Measurements from ENCODE around the gene IL6.
"Not testable (repeated sequence)": the region's sequence is repeated elsewhere in the genome, so short reads cannot be mapped to it uniquely, and the experiment has no call there.

The IL6 gene

DNA sequence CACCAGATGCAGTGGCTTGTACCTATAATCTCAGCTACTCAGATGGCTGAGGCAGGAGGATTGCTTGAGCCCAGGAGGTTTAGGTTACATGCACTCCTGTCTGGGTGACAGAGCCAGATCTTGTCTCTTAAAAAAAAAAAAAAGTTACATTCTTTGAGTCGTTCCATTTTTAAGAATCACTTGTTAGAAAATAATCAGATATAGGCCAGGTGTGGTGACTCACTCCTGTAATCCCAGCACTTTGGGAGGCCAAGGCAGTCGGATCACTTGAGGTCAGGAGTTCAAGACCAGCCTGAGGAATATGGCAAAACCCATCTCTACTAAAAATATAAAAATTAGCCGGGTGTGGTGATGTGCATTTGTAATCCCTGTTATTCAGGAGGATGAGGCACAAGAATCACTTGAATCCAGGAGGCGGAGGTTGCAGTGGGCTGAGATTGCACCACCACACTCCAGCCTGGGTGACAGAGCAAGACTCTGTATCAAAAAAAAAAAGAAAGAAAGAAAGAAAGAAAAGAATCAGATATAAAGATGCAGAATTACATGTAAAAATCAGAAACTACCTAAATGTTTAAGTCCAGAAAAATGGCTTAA is 52.8 kb downstream of the IL6 start:
- FAIRE-seq = not testable (repeated sequence)

DNA sequence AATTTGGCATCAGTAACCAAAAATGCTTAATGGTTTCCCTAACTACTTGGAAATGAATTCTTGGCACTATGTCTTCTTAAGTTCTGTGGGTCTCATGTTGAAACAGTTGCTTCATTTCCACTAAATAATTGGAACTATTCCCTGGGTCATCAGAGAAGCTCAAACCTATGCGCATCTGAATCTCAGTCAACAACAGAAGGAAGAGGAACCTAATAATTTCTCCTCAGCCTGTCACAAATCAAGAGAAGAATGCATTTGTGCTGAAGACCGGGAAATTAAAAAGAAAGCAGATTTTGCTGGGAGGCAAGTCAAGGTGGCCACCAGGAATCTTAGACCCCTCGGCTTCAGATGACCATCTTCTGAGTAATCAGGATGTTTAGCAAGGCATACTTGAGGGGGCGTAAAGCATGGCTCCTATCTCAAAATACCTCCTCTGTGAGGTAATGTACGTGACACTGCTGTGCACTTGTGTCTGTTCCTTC is 54.3 kb downstream of the IL6 start:
- DNase-seq (ENCODE audit: insufficient read length, low spot score) = no peak
- FAIRE-seq = no peak

More for the DNA sequence above, 52.8 kb downstream of the IL6 start:
- DNase-seq (ENCODE audit: insufficient read length, low spot score) = not testable (repeated sequence)

Measured in GM19239 (cell line).